Measurements from ENCODE around the gene RIPPLY3. TPM values are rescaled to one million over a fixed set of nuclear protein-coding genes. Genes with fewer than 3 reads are reported as not detected.

Gene RIPPLY3
- polyA plus RNA-seq, 1 donor (not counting 4 experiments of a cell fraction or from before 2014, with no cell fraction given), result 0.05 TPM

DNA sequence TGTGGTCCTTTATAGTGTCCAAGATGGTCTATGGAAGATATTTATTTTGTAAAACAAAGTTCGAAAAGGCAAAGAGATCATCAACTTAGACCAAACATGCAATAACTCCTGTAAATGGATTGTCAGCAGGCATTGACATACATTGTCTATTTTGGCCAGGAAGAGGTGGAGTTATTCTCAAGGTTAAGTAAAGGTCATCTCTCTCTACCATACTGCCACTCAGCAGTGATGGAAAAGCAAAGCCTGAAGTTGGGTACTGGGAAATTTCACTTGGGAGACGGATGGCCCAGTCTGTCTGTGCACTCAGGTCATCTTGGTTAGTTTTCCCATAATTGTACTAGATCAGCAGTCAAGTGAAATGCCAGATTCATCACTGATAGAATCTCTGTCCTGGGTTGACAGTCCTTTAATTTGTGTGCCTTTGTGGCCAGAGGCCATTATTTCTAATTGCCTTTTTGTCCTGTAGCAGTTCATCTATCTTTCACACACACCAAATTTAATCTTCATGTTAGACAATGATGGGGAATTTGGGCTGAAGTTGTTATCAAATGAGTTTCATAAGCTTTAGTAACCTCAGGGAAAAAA lies 48.9 kb downstream of the RIPPLY3 start:
- Histone ChIP-seq H3K9me3 (ENCODE audit: control insufficient read depth, low read depth, low read length) (no peaks in the 10 kb centered on the region), H4K20me1 (ENCODE audit: control insufficient read depth, extremely low read depth, insufficient read depth, low read length) (no peaks in the 10 kb centered on the region), H3K27me3 (ENCODE audit: control insufficient read depth, extremely low read depth, insufficient read depth, low read length) (peaks cover 3% of the 10 kb centered on the region), H2AFZ (ENCODE audit: control insufficient read depth, low read length) (no peak overlapping the region), H3K36me3 (ENCODE audit: control insufficient read depth in 2 of 2, extremely low read depth in 1 of 2, insufficient read depth in 2 of 2, low read length in 2 of 2) (no peaks in the 10 kb centered on the region), H3K4me1 (ENCODE audit: control insufficient read depth, extremely low read depth, insufficient read depth, low read length) (peaks cover 3% of the 10 kb centered on the region), H3K9me1 (ENCODE audit: control insufficient read depth, extremely low read depth, insufficient read depth, low read length) (no peaks in the 10 kb centered on the region), H3K4me2 (ENCODE audit: control insufficient read depth, extremely low read depth, insufficient read depth, low read depth, low read length) (no peak overlapping the region), H3K4me3 (ENCODE audit: control insufficient read depth in 2 of 3, extremely low read depth in 1 of 3, insufficient read depth in 2 of 3, low read depth in 1 of 3, low read length in 3 of 3) (no peak overlapping the region), H3K9ac (ENCODE audit: control insufficient read depth, extremely low read depth, insufficient read depth, low read length) (no peak overlapping the region), H3K79me2 (ENCODE audit: control insufficient read depth, insufficient read depth, low read length) (no peaks in the 10 kb centered on the region), H3K27ac (ENCODE audit: control insufficient read depth, insufficient read depth, low read length) (no peak overlapping the region)
- dilution Hi-C loops (cut with MboI; ENCODE audit: extremely low pct_ligation_motif_present, low sequenced_read_pairs), result no loop called here
- FAIRE-seq (no peak), DNase-seq (ENCODE audit: low read depth, low spot score) (no peak)
- no peak for TF ChIP-seq EZH2 (IDR thresholded peaks at IDR 0.05; ENCODE audit: low read length)
- TF ChIP-seq, protein P1, sequence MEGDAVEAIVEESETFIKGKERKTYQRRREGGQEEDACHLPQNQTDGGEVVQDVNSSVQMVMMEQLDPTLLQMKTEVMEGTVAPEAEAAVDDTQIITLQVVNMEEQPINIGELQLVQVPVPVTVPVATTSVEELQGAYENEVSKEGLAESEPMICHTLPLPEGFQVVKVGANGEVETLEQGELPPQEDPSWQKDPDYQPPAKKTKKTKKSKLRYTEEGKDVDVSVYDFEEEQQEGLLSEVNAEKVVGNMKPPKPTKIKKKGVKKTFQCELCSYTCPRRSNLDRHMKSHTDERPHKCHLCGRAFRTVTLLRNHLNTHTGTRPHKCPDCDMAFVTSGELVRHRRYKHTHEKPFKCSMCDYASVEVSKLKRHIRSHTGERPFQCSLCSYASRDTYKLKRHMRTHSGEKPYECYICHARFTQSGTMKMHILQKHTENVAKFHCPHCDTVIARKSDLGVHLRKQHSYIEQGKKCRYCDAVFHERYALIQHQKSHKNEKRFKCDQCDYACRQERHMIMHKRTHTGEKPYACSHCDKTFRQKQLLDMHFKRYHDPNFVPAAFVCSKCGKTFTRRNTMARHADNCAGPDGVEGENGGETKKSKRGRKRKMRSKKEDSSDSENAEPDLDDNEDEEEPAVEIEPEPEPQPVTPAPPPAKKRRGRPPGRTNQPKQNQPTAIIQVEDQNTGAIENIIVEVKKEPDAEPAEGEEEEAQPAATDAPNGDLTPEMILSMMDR (optimal IDR thresholded peaks at IDR 0.05 in 1 of 3, IDR thresholded peaks at IDR 0.05 in 1 of 3, conservative IDR thresholded peaks at IDR 0.05 in 1 of 3; ENCODE audit: extremely low read depth in 1 of 3, insufficient read depth in 2 of 3, low read length in 3 of 3), result no peak

DNA sequence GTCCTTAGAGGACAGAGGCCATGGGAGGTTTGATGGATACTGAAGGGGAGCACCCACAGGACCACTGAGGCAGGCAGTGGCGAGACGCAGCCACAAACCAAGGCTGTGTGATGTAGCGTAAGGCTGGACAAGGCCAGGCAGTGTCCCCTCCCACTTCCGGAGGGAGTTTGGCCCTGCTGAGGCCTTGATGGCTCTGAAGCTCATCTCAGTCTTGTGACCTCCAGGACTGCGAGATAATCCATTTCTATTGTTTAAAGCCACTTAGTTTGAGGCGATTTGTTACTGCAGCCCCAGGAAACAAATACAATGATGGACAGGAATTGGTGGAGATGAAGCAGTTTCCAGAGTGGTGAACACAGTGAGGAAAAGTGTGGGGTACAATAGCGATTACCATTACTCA lies 51.1 kb downstream of the RIPPLY3 start:
- H3K9me3 ChIP-seq (ENCODE audit: control insufficient read depth, low read depth, low read length), result no peaks in the 10 kb centered on the region
- TF ChIP-seq EZH2 (IDR thresholded peaks at IDR 0.05; ENCODE audit: low read length), result no peak
- TF ChIP-seq, protein P1 (optimal IDR thresholded peaks at IDR 0.05 in 1 of 3, IDR thresholded peaks at IDR 0.05 in 1 of 3, conservative IDR thresholded peaks at IDR 0.05 in 1 of 3; ENCODE audit: extremely low read depth in 1 of 3, insufficient read depth in 2 of 3, low read length in 3 of 3), result no peak
- H2AFZ ChIP-seq (ENCODE audit: control insufficient read depth, low read length), result no peak overlapping the region
- H4K20me1 ChIP-seq (ENCODE audit: control insufficient read depth, extremely low read depth, insufficient read depth, low read length), result no peaks in the 10 kb centered on the region
- H3K36me3 ChIP-seq (ENCODE audit: control insufficient read depth in 2 of 2, extremely low read depth in 1 of 2, insufficient read depth in 2 of 2, low read length in 2 of 2), result no peaks in the 10 kb centered on the region
- no peak overlapping the region for H3K9ac ChIP-seq (ENCODE audit: control insufficient read depth, extremely low read depth, insufficient read depth, low read length)
- H3K9me1 ChIP-seq (ENCODE audit: control insufficient read depth, extremely low read depth, insufficient read depth, low read length), result no peaks in the 10 kb centered on the region
- H3K79me2 ChIP-seq (ENCODE audit: control insufficient read depth, insufficient read depth, low read length), result no peaks in the 10 kb centered on the region
- no peak overlapping the region for H3K4me3 ChIP-seq (ENCODE audit: control insufficient read depth in 2 of 3, extremely low read depth in 1 of 3, insufficient read depth in 2 of 3, low read depth in 1 of 3, low read length in 3 of 3)
- FAIRE-seq, result no peak
- peaks cover 7% of the 10 kb centered on the region for H3K4me1 ChIP-seq (ENCODE audit: control insufficient read depth, extremely low read depth, insufficient read depth, low read length)
- DNase-seq (ENCODE audit: low read depth, low spot score), result no peak
- H3K4me2 ChIP-seq (ENCODE audit: control insufficient read depth, extremely low read depth, insufficient read depth, low read depth, low read length), result no peak overlapping the region
- dilution Hi-C loops (cut with MboI; ENCODE audit: extremely low pct_ligation_motif_present, low sequenced_read_pairs), result no loop called here
- no peak overlapping the region for H3K27ac ChIP-seq (ENCODE audit: control insufficient read depth, insufficient read depth, low read length)
- H3K27me3 ChIP-seq (ENCODE audit: control insufficient read depth, extremely low read depth, insufficient read depth, low read length), result peaks cover 3% of the 10 kb centered on the region

All from keratinocyte (primary cell).